ENCODE results near the gene SLC38A10.

- no peak for TF ChIP-seq CTCF (conservative IDR thresholded peaks at IDR 0.05; ENCODE audit: low read length)
- TF ChIP-seq EZH2phosphoT487 (IDR thresholded peaks at IDR 0.05; ENCODE audit: borderline replicate concordance, low read depth, low read length): no peak
Observed at GRCh38 chr17:81315129-81315884, 20.2 kb upstream of the SLC38A10 start.

Data from OCI-LY7 (cell line).